C4-2B (cell line): Measurements from ENCODE around the gene PHAF1.

Source experiments
- CTCF ChIP-seq: fragments of 450-650 bp; conservative IDR thresholded peaks from 2 replicates; pipeline ENCODE4 v1.5.1; 2017; ENCODE audit warnings: mild to moderate bottlenecking
- ZFX ChIP-seq: fragments of 450-650 bp; IDR thresholded peaks from 2 replicates; pipeline ENCODE4 v1.6.1; 2017

GRCh38 chr16:67084345-67085028, 25.3 kb upstream of the PHAF1 start:
- TF ChIP-seq CTCF (no peak), ZFX (no peak)
